Measurements from ENCODE around the gene FZD2. TPM values are rescaled to one million over a fixed set of nuclear protein-coding genes. Genes with fewer than 3 reads are reported as not detected.
A peak's percentile ranks its signal among the peaks of the same experiment; 100 is the strongest.

Gene FZD2
- total and polyA plus RNA-seq, 2 of the 13 experiments (the other 11 are each of a cell fraction or from before 2014, with no cell fraction given): 0.07 to 0.13 TPM

DNA sequence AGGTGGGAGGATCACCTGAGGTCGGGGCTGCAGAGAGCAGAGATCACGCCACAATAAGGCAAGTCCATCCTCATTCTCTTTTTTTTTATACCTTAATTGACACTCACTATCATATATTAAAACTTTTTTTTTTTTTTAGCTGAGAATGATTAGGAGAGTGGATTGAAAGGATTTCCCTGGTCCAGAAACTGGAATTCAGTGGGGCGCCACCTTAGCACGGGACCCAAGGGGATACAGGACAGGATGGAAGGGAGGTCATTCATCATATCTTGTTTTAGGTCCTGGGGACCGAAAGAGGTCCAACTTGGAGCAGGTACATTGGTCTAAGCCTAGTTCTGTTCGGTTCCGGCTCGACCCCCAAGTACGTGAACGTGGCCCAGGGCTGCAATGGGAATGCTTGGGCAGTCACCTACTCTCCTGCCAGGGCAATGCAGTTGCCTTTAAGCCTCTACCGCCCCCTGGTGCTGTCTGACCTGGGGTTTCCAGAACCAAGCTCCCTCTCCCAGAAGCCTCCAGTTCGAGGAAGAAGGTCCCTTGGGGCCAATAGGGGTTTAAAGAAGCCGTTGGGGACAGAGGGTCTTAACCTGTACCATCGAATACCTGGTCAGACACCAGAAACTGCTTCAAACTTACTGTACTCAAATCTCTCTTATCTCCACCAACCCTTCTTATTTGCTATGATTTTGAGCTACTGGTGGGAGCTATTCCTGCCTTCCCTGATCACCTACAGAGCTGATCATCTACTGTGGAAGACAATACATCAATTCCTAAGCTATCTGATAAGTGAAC, 34.2 kb upstream of the FZD2 start (continued):
- TF ChIP-seq, protein P1, sequence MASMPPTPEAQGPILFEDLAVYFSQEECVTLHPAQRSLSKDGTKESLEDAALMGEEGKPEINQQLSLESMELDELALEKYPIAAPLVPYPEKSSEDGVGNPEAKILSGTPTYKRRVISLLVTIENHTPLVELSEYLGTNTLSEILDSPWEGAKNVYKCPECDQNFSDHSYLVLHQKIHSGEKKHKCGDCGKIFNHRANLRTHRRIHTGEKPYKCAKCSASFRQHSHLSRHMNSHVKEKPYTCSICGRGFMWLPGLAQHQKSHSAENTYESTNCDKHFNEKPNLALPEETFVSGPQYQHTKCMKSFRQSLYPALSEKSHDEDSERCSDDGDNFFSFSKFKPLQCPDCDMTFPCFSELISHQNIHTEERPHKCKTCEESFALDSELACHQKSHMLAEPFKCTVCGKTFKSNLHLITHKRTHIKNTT (CRISPR knock-in tag; IDR thresholded peaks at IDR 0.05): no peak
- TF ChIP-seq RFX1 (IDR thresholded peaks at IDR 0.05) (no peak), IRX3 (CRISPR knock-in tag; IDR thresholded peaks at IDR 0.05; ENCODE audit: borderline replicate concordance, low read depth) (peak; percentile 40; the same call in 1 of the 2 replicates), HIVEP1 (CRISPR knock-in tag; IDR thresholded peaks at IDR 0.05) (no peak), THAP11 (CRISPR knock-in tag; IDR thresholded peaks at IDR 0.05) (peak; percentile 69), ZNF746 (CRISPR knock-in tag; IDR thresholded peaks at IDR 0.05) (no peak), MTF2 (CRISPR knock-in tag; IDR thresholded peaks at IDR 0.05; ENCODE audit: borderline replicate concordance) (no peak; the same call in 1 of the 2 replicates), RCOR2 (CRISPR knock-in tag; IDR thresholded peaks at IDR 0.05) (no peak)
- TF ChIP-seq, protein P2, sequence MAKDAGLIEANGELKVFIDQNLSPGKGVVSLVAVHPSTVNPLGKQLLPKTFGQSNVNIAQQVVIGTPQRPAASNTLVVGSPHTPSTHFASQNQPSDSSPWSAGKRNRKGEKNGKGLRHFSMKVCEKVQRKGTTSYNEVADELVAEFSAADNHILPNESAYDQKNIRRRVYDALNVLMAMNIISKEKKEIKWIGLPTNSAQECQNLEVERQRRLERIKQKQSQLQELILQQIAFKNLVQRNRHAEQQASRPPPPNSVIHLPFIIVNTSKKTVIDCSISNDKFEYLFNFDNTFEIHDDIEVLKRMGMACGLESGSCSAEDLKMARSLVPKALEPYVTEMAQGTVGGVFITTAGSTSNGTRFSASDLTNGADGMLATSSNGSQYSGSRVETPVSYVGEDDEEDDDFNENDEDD (CRISPR knock-in tag; IDR thresholded peaks at IDR 0.05; ENCODE audit: borderline replicate concordance): 0 out of 2 replicates have a peak, but pooled peaks have one; percentile 5
- TF ChIP-seq, protein P3, sequence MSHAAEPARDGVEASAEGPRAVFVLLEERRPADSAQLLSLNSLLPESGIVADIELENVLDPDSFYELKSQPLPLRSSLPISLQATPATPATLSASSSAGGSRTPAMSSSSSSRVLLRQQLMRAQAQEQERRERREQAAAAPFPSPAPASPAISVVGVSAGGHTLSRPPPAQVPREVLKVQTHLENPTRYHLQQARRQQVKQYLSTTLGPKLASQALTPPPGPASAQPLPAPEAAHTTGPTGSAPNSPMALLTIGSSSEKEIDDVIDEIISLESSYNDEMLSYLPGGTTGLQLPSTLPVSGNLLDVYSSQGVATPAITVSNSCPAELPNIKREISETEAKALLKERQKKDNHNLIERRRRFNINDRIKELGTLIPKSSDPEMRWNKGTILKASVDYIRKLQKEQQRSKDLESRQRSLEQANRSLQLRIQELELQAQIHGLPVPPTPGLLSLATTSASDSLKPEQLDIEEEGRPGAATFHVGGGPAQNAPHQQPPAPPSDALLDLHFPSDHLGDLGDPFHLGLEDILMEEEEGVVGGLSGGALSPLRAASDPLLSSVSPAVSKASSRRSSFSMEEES (CRISPR knock-in tag; IDR thresholded peaks at IDR 0.05): no peak
- TF ChIP-seq, protein P4, sequence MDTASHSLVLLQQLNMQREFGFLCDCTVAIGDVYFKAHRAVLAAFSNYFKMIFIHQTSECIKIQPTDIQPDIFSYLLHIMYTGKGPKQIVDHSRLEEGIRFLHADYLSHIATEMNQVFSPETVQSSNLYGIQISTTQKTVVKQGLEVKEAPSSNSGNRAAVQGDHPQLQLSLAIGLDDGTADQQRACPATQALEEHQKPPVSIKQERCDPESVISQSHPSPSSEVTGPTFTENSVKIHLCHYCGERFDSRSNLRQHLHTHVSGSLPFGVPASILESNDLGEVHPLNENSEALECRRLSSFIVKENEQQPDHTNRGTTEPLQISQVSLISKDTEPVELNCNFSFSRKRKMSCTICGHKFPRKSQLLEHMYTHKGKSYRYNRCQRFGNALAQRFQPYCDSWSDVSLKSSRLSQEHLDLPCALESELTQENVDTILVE (CRISPR knock-in tag; IDR thresholded peaks at IDR 0.05): no peak
- TF ChIP-seq, protein P5, sequence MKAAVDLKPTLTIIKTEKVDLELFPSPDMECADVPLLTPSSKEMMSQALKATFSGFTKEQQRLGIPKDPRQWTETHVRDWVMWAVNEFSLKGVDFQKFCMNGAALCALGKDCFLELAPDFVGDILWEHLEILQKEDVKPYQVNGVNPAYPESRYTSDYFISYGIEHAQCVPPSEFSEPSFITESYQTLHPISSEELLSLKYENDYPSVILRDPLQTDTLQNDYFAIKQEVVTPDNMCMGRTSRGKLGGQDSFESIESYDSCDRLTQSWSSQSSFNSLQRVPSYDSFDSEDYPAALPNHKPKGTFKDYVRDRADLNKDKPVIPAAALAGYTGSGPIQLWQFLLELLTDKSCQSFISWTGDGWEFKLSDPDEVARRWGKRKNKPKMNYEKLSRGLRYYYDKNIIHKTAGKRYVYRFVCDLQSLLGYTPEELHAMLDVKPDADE (CRISPR knock-in tag; IDR thresholded peaks at IDR 0.05): no peak
- TF ChIP-seq, protein P6, sequence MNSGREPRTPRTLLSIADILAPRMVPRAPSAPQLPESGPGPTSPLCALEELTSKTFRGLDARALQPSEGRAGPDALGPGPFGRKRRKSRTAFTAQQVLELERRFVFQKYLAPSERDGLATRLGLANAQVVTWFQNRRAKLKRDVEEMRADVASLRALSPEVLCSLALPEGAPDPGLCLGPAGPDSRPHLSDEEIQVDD (CRISPR knock-in tag; IDR thresholded peaks at IDR 0.05; ENCODE audit: borderline replicate concordance): no peak
- TF ChIP-seq, protein P7, sequence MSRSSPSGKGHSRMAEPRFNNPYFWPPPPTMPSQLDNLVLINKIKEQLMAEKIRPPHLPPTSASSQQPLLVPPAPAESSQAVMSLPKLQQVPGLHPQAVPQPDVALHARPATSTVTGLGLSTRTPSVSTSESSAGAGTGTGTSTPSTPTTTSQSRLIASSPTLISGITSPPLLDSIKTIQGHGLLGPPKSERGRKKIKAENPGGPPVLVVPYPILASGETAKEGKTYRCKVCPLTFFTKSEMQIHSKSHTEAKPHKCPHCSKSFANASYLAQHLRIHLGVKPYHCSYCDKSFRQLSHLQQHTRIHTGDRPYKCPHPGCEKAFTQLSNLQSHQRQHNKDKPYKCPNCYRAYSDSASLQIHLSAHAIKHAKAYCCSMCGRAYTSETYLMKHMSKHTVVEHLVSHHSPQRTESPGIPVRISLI (CRISPR knock-in tag; IDR thresholded peaks at IDR 0.05; ENCODE audit: borderline replicate concordance): no peak
- TF ChIP-seq, protein P8, sequence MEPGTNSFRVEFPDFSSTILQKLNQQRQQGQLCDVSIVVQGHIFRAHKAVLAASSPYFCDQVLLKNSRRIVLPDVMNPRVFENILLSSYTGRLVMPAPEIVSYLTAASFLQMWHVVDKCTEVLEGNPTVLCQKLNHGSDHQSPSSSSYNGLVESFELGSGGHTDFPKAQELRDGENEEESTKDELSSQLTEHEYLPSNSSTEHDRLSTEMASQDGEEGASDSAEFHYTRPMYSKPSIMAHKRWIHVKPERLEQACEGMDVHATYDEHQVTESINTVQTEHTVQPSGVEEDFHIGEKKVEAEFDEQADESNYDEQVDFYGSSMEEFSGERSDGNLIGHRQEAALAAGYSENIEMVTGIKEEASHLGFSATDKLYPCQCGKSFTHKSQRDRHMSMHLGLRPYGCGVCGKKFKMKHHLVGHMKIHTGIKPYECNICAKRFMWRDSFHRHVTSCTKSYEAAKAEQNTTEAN (CRISPR knock-in tag; conservative IDR thresholded peaks at IDR 0.05): no peak
- TF ChIP-seq, protein P9, sequence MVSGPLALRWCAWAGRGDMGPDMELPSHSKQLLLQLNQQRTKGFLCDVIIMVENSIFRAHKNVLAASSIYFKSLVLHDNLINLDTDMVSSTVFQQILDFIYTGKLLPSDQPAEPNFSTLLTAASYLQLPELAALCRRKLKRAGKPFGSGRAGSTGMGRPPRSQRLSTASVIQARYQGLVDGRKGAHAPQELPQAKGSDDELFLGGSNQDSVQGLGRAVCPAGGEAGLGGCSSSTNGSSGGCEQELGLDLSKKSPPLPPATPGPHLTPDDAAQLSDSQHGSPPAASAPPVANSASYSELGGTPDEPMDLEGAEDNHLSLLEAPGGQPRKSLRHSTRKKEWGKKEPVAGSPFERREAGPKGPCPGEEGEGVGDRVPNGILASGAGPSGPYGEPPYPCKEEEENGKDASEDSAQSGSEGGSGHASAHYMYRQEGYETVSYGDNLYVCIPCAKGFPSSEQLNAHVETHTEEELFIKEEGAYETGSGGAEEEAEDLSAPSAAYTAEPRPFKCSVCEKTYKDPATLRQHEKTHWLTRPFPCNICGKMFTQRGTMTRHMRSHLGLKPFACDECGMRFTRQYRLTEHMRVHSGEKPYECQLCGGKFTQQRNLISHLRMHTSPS (CRISPR knock-in tag; IDR thresholded peaks at IDR 0.05; ENCODE audit: low read depth): no peak
